ENCODE data around the gene RAB34.

DNA sequence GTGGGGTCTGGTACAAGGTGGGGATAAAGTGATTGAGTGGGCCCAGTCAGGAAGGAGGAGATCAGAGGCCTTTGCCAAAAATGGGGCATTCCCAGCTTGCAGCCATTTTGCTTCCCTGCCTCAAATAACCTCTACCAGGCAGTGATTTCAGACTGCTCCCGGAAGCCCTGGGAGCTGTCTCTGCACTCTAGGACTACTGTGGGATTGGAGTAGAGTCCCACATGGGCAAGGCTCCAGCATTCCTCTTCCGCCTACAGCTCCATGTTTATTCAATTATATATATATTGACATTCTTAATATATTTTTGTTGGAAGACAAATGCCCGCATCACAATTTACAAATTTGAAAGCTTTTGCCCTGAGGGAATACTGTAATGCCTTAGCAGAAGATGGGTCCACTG is 42.2 kb downstream of the RAB34 start:
- TF ChIP-seq, protein P1, sequence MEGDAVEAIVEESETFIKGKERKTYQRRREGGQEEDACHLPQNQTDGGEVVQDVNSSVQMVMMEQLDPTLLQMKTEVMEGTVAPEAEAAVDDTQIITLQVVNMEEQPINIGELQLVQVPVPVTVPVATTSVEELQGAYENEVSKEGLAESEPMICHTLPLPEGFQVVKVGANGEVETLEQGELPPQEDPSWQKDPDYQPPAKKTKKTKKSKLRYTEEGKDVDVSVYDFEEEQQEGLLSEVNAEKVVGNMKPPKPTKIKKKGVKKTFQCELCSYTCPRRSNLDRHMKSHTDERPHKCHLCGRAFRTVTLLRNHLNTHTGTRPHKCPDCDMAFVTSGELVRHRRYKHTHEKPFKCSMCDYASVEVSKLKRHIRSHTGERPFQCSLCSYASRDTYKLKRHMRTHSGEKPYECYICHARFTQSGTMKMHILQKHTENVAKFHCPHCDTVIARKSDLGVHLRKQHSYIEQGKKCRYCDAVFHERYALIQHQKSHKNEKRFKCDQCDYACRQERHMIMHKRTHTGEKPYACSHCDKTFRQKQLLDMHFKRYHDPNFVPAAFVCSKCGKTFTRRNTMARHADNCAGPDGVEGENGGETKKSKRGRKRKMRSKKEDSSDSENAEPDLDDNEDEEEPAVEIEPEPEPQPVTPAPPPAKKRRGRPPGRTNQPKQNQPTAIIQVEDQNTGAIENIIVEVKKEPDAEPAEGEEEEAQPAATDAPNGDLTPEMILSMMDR (conservative IDR thresholded peaks at IDR 0.05), result no peak
- no peak for TF ChIP-seq ZFX (IDR thresholded peaks at IDR 0.05)
